Bronchial epithelial cell (primary cell): Measurements from ENCODE around the gene RGS6. TPM values are rescaled to one million over a fixed set of nuclear protein-coding genes. Genes with fewer than 3 reads are reported as not detected.

Experiments
- DNase-seq: peaks from one replicate; pipeline ENCODE4 v3.0.0-alpha.2; 2010; ENCODE audit warnings: low read depth
- FAIRE-seq: peaks from 2 replicates; lab custom pipeline; 2011; peaks lifted over from hg19 to GRCh38; lab: Jason Lieb, UNC
- H3K27me3 ChIP-seq: 2 replicates; pipeline ENCODE4 v1.5.1; 2011; ENCODE audit warnings: low read length; ENCODE audit not compliant: control insufficient read depth, insufficient read depth
- H3K36me3 ChIP-seq: 2 replicates; pipeline ENCODE4 v1.5.1; 2011; ENCODE audit warnings: low read length; ENCODE audit not compliant: control insufficient read depth, insufficient read depth
- H3K4me3 ChIP-seq: 2 replicates; pipeline ENCODE4 v1.5.1; 2011; ENCODE audit warnings: mild to moderate bottlenecking, low read depth, low read length, control low read depth
- total RNA-seq: library from RNA; depleted of rRNA; stranded (reverse); fragments of >200 nt; gene quantifications from 2 replicates; pipeline ENCODE4 v1.2.1, GENCODE V29; 2014
- TF ChIP-seq, protein P1 (sequence below): IDR thresholded peaks from 2 replicates; pipeline ENCODE4 v1.5.1; 2011; ENCODE audit warnings: mild to moderate bottlenecking, moderate library complexity, low read length, control low read depth, inconsistent platforms; ENCODE audit not compliant: insufficient read depth, severe bottlenecking

Gene RGS6
- total RNA-seq, 1 donor from 2014 or later: not detected

DNA sequence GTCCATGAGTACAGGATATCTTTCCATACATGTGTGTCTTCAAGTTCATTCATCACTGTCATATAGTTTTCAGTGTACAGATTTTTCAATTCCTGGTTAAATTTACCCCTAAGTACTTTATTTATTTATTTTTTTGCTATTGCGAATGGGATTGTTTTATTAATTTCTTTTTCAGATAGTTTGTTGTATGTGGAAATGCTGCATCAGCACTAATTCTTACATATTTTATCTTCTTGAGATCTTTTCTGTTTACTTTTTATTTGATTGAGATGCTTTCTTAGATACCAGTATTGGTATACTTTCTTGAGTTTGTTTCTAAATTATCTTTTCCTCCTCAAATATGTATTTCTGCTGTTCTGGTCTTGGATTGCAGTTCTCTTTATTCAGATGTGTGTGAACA, 148.9 kb downstream of the RGS6 start:
- no peak for FAIRE-seq
- TF ChIP-seq, protein P1, sequence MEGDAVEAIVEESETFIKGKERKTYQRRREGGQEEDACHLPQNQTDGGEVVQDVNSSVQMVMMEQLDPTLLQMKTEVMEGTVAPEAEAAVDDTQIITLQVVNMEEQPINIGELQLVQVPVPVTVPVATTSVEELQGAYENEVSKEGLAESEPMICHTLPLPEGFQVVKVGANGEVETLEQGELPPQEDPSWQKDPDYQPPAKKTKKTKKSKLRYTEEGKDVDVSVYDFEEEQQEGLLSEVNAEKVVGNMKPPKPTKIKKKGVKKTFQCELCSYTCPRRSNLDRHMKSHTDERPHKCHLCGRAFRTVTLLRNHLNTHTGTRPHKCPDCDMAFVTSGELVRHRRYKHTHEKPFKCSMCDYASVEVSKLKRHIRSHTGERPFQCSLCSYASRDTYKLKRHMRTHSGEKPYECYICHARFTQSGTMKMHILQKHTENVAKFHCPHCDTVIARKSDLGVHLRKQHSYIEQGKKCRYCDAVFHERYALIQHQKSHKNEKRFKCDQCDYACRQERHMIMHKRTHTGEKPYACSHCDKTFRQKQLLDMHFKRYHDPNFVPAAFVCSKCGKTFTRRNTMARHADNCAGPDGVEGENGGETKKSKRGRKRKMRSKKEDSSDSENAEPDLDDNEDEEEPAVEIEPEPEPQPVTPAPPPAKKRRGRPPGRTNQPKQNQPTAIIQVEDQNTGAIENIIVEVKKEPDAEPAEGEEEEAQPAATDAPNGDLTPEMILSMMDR: no peak
- Histone ChIP-seq H3K36me3 (no peaks in the 10 kb centered on the region), H3K4me3 (no peak overlapping the region), H3K27me3 (no peaks in the 10 kb centered on the region)
- DNase-seq: no peak

DNA sequence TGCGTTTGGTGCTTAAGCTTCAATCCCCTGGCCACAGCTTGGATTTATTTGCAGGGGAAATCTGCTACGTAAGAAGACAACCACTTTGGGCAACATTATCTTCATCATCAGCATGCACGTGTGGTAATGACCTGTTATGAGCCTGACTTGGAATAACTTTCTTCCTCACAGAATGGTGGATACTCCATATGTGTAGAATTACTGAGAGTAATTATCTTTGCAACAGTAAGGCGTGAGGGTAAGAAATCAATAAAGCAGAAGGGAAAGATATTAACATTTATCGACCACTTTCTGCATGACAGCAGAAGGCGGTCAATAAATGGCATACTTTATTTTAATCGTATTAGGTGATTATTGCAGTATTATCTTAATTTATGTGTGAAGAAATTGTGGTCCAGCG, 152.7 kb downstream of the RGS6 start:
- Histone ChIP-seq H3K36me3 (no peaks in the 10 kb centered on the region), H3K4me3 (no peak overlapping the region), H3K27me3 (no peaks in the 10 kb centered on the region)
- no peak for FAIRE-seq
- TF ChIP-seq, protein P1: no peak
- DNase-seq: no peak

DNA sequence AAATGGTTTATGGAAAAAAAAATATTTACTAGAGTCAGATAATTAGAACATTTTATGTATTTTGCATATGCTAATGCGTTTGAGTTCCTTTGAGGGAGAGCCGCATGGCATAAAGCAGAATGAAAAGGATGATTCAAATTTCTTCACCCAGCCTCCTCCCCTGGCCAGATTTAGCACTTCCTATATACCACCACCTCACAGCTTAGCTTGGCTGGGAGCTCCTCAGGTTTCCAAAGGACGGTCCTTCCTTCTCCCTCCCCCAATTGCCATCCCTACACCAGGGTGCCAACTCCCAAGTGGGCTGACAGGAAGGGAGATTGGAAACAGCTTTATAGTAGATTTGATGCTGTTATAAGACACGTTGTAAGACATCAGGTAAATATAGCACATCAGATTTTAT, 157.4 kb downstream of the RGS6 start:
- DNase-seq: no peak
- FAIRE-seq: no peak
- Histone ChIP-seq H3K36me3 (no peaks in the 10 kb centered on the region), H3K4me3 (no peak overlapping the region), H3K27me3 (no peaks in the 10 kb centered on the region)
- TF ChIP-seq, protein P1: no peak

DNA sequence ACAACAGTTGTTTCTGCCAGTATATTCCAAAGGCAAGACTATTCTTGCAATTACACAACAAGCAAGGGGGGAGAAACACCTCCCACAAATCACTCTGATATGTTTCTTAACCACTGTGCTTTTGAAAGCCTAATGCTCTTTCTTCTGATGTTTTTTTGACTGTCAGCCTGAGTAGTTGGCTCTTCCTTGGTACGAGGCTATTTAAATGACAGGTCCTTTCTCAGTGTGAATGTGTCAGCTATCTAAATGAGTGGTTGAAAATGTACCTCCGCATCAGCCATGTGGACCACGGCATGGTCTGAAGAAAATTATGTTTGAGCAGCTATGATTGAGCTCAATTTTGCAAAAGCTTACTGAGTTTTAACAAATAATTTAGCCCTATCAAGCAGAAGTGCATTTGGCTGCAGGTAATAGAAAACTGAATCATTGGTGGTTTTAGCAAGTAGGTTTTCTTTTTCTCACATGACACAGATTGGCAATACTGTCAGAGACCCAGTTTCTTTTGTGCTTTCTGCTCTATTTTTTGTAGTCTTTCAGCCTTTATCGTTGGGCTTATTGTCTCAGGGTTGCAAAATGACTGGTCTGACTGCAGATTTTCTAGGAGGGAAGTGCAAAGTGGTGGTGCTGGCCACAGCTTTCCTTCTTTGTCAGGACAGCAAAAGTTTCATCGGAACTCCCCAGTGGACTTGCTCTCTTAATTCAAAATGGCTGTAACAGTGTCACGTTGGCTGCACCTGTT, 162.8 kb downstream of the RGS6 start:
- no peaks in the 10 kb centered on the region for H3K27me3 ChIP-seq
- TF ChIP-seq, protein P1: no peak
- H3K36me3 ChIP-seq: no peaks in the 10 kb centered on the region
- FAIRE-seq: no peak
- no peak overlapping the region for H3K4me3 ChIP-seq
- no peak for DNase-seq

DNA sequence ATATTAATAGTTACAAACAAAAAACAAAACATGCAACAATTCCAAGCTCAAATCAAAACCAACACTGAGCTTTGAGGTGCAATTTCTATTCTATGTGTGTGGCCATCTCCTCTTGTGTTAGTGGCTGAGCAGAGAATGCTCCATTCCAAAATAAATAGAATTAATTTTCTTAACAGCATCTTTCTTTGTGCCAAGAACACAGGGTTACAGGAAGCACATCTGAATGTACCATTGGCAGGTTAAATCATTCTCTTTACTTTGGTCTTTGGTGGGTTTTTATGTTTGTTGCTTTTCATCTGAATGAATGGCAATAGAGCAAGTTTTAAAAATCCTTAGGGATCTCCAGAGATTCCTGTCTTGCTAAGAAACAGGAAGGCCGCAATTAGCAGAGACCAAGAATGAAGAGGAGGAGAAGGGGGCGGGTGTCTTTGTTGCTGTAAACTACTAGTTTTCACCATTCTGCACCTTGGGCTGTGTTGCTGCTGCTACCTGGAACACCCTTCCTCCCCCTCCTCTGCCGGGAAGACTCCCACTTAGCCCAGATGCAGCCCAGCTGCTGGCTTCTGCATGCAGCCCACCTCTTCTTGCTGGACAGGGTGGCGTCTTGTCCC, 165.0 kb downstream of the RGS6 start:
- TF ChIP-seq, protein P1: no peak
- H3K4me3 ChIP-seq: no peak overlapping the region
- H3K36me3 ChIP-seq: no peaks in the 10 kb centered on the region
- FAIRE-seq: no peak
- H3K27me3 ChIP-seq: no peaks in the 10 kb centered on the region
- DNase-seq: no peak

DNA sequence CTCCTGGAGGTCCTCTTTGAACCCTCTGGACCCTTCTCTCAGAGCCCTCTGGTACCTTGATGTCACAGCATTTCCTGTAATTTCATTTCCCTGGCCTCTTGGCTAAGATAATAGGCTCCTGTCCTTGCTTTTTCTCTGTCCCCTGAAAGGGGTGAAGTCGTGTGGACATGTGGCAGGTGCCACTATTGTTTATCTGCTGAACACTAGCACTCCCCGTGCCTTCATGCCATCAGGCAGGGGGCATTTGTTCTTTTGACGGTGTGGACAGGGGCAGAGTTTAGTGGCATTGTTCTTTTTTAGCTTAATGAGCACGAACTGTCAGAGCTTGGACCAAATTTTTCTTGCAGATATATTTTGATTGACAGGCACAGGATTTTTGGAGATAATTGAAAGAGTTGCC, 166.0 kb downstream of the RGS6 start:
- TF ChIP-seq, protein P1: no peak
- H3K4me3 ChIP-seq: no peak overlapping the region
- no peaks in the 10 kb centered on the region for H3K36me3 ChIP-seq
- FAIRE-seq (no peak), DNase-seq (no peak)
- no peaks in the 10 kb centered on the region for H3K27me3 ChIP-seq
